Smooth muscle cell (in vitro differentiated cells): Measurements from ENCODE around the gene OR6B2. TPM values are rescaled to one million over a fixed set of nuclear protein-coding genes. Genes with fewer than 3 reads are reported as not detected.

ENCODE experiments used
- DNase-seq: peaks from one replicate; lab custom pipeline; 2025; ENCODE audit not compliant: unreplicated experiment; lab: John Stamatoyannopoulos, UW
- H2AFZ ChIP-seq: fragments of 200-600 bp; sonication (generic); 2 replicates; pipeline ENCODE4 v1.6.0; 2016; ENCODE audit warnings: antibody characterized with exemption, low read depth, mild to moderate bottlenecking
- H3F3A ChIP-seq: fragments of 200-600 bp; sonication (generic); 2 replicates; pipeline ENCODE4 v1.6.0; 2017; ENCODE audit warnings: antibody characterized with exemption, low read depth
- H3K27ac ChIP-seq: fragments of 200-600 bp; sonication (generic); 2 replicates; pipeline ENCODE4 v1.5.1; 2016; ENCODE audit warnings: low read depth, mild to moderate bottlenecking
- H3K27me3 ChIP-seq: fragments of 200-600 bp; sonication (generic); 2 replicates; pipeline ENCODE4 v1.6.1; 2016; ENCODE audit warnings: low read depth, mild to moderate bottlenecking
- H3K36me3 ChIP-seq: fragments of 200-600 bp; sonication (generic); 2 replicates; pipeline ENCODE4 v1.5.1; 2016; ENCODE audit warnings: low read depth
- H3K4me1 ChIP-seq: fragments of 200-600 bp; sonication (generic); 2 replicates; pipeline ENCODE4 v1.5.1; 2016; ENCODE audit warnings: low read depth
- H3K4me2 ChIP-seq: fragments of 200-600 bp; sonication (generic); 2 replicates; pipeline ENCODE4 v1.6.0; 2016; ENCODE audit warnings: mild to moderate bottlenecking
- H3K4me3 ChIP-seq: fragments of 200-600 bp; sonication (generic); 2 replicates; pipeline ENCODE4 v1.5.1; 2016; ENCODE audit warnings: mild to moderate bottlenecking
- H3K79me2 ChIP-seq: fragments of 200-600 bp; sonication (generic); 2 replicates; pipeline ENCODE4 v1.6.0; 2016; ENCODE audit warnings: low read depth, mild to moderate bottlenecking
- H3K9ac ChIP-seq: fragments of 200-600 bp; sonication (generic); 2 replicates; pipeline ENCODE4 v1.6.0; 2016; ENCODE audit warnings: low read depth
- H3K9me3 ChIP-seq: fragments of 200-600 bp; sonication (generic); replicated peaks from 2 replicates; pipeline ENCODE4 v1.5.1; 2016; ENCODE audit warnings: low read depth
- H4K20me1 ChIP-seq: fragments of 200-600 bp; sonication (generic); 2 replicates; pipeline ENCODE4 v1.6.0; 2016; ENCODE audit warnings: low read depth
- CTCF ChIP-seq: fragments of 200-600 bp; sonication (generic); IDR thresholded peaks from 2 replicates; pipeline ENCODE4 v1.5.1; 2017; ENCODE audit warnings: borderline replicate concordance, mild to moderate bottlenecking, antibody characterized with exemption; ENCODE audit not compliant: insufficient read depth, poor library complexity, severe bottlenecking
- WGBS: methylation state at CpG from one replicate; pipeline ENCODE4 v1.1.7; 2016; ENCODE audit warnings: low lambda C conversion rate; 5-methylcytosine and 5-hydroxymethylcytosine counted together
- polyA plus RNA-seq: library from polyadenylated mRNA; unstranded; fragments of >200 nt; fragmentation: Nextera tagmentation; extraction: Ambion mirVana; gene quantifications from 2 replicates; pipeline ENCODE4 v1.2.1, GENCODE V29; 2016
- total RNA-seq: library from RNA; depleted of rRNA; stranded (reverse); fragments of >200 nt; gene quantifications from 2 replicates; pipeline ENCODE4 v1.2.3, GENCODE V29; 2014

The OR6B2 gene
- total and polyA plus RNA-seq, 2 experiments from 2014 or later: not detected

GRCh38 chr2:240033330-240033678, 3.1 kb upstream of the OR6B2 start:
- Histone ChIP-seq H3K36me3 (no peaks in the 10 kb centered on the region), H3K27ac (no peak overlapping the region), H3F3A (no peaks in the 10 kb centered on the region), H3K4me2 (no peak overlapping the region), H3K9me3 (no peaks in the 10 kb centered on the region), H3K4me3 (no peak overlapping the region), H2AFZ (no peak overlapping the region), H3K9ac (no peak overlapping the region), H3K4me1 (no peaks in the 10 kb centered on the region), H3K27me3 (peaks cover 67% of the 10 kb centered on the region), H4K20me1 (no peaks in the 10 kb centered on the region), H3K79me2 (no peaks in the 10 kb centered on the region)
- TF ChIP-seq CTCF: no peak
- no peak for DNase-seq
- 57% methylated on average over 3 of the region's 5 CpGs for WGBS

- H4K20me1 ChIP-seq: no peaks in the 10 kb centered on the region
- TF ChIP-seq CTCF: no peak
- no peak overlapping the region for H2AFZ ChIP-seq
- H3K4me3 ChIP-seq: no peak overlapping the region
- no peaks in the 10 kb centered on the region for H3F3A ChIP-seq
- H3K9me3 ChIP-seq: no peaks in the 10 kb centered on the region
- DNase-seq: no peak
- no peak overlapping the region for H3K4me2 ChIP-seq
- no peaks in the 10 kb centered on the region for H3K4me1 ChIP-seq
- WGBS: 79% methylated on average over 14 of the region's 14 CpGs
- H3K9ac ChIP-seq: no peak overlapping the region
- H3K27ac ChIP-seq: no peak overlapping the region
- H3K27me3 ChIP-seq: peaks cover 60% of the 10 kb centered on the region
- no peaks in the 10 kb centered on the region for H3K36me3 ChIP-seq
- H3K79me2 ChIP-seq: no peaks in the 10 kb centered on the region
These were observed 2.4 kb upstream of the OR6B2 start for GRCh38 chr2:240032406-240033329.

- peak overlapping the region; percentile 97 for H3K4me2 ChIP-seq
- H4K20me1 ChIP-seq: peaks cover 29% of the 10 kb centered on the region
- peaks cover 5% of the 10 kb centered on the region for H3K36me3 ChIP-seq
- peak overlapping the region; percentile 100 for H2AFZ ChIP-seq
- H3K27me3 ChIP-seq: no peaks in the 10 kb centered on the region
- WGBS: 1% methylated on average over 21 of the region's 22 CpGs
- no peaks in the 10 kb centered on the region for H3F3A ChIP-seq
- H3K4me1 ChIP-seq: peaks cover 14% of the 10 kb centered on the region
- H3K27ac ChIP-seq: no peak overlapping the region
- H3K9ac ChIP-seq: peak overlapping the region; percentile 92
- H3K9me3 ChIP-seq: no peaks in the 10 kb centered on the region
- TF ChIP-seq CTCF: no peak
- H3K79me2 ChIP-seq: peaks cover 42% of the 10 kb centered on the region
- peak overlapping the region; percentile 100 for H3K4me3 ChIP-seq
- no peak for DNase-seq
These were observed 5.5 kb downstream of the OR6B2 start for GRCh38 chr2:240024766-240025165.
